ENCODE measurements around the gene SKP1.

The SKP1 gene

DNA sequence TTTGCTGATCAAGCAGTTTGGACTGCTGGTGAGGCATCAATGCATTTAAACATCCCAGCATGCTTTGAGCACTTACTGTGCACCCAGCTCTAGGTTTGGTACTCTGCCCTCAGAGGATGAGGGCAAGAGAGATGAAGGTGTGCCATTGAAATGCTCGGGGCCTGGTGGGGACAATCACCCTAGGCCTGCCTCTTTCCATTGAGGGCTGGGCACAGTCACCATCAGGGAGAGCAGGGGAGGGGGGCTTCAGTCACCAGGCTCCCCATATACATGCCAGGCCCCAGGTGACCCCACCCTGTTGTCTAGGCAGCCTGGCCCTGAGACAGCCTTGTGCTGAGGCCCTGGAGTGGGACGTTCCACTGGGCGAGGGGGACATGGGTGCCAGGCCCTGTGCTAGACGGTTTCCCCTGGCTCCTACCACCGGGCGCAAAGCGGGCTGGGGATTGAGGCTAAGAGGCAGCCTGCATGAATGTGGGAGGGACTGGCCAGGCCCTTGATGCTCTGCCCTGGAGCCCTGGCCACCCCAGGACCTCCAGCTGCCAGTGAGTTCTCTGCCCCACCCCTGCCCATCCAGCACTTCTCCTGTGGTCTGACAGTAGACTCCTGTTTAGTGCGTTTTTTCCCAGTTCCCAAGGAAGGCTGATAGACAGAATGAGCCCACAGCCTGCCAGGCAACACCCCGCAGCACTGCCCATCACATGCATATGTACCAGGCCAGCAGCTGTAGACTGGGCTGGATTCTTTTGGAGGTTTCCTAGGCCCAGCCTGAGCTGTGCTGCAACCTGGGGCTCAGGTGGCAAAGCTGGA, 43.4 kb downstream of the SKP1 start:
- no peak overlapping the region for H3K27ac ChIP-seq (ENCODE audit: extremely low read depth, low read depth, low read length)
- CTCF ChIA-PET, result interaction anchor here (0.6 to 1.1 kb wide), 3 partner anchors 32 to 175 kb away, joined by 3 to 7 read pairs (median 3); no protein-coding TSS in a partner anchor
- TF ChIP-seq PRDM10 (tag by site-specific recombination; IDR thresholded peaks at IDR 0.05), result peak; percentile 81
- TF ChIP-seq ZBTB17 (tag by site-specific recombination; IDR thresholded peaks at IDR 0.05), result no peak
- TF ChIP-seq ZNF10 (tag by site-specific recombination; IDR thresholded peaks at IDR 0.05), result no peak
- no peak for TF ChIP-seq ZNF311 (tag by site-specific recombination; IDR thresholded peaks at IDR 0.05; ENCODE audit: borderline replicate concordance)

DNA sequence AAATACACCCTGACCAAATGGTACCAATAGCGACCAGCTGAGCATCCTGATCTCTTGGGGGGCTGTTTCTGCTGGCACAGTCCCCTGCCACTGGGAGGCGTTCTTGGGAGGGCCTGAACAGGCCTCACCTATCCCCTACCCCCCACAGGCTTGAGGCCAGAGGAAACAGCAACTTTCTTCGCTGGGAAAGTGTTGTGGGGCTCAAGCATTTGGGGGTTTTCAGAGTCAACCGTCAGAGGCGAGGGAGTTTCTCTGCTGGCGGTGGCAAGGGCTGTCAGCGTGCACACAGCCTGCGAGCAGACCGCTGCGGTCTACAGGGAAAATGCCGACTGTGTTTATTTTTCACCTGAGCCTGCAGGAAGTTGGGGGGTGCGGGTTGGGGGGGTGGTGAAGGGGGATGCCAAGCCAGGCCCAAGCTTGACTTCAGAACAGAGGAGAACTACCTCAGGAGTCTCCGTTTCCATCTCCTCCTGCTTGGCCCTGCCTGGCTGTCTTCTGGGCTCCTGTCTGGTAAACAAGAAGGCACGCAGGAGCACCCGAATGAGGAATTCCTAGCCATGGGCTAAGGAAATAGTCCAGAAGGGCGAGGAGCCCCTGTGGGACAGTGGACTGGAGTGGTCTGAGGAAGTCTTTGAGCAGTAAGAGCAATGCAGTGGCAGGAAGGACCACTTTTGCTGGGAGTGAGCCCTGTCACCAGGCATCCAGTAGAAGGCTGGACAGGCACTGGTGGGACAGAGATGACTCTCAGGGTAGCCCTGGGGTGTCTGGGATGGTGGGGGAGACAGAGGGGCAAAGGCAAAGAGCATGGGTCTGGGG, 44.2 kb downstream of the SKP1 start:
- H3K4me3 ChIP-seq (ENCODE audit: low read depth, low read length), result no peak overlapping the region
- POLR2A ChIA-PET, result no interaction called here
- H3K4me1 ChIP-seq (ENCODE audit: control insufficient read depth, insufficient read depth, low read length), result no peaks in the 10 kb centered on the region
- H3K9me3 ChIP-seq (ENCODE audit: control insufficient read depth, insufficient read depth, low read depth, low read length), result no peaks in the 10 kb centered on the region
- peaks cover 0 to 87% of the 10 kb centered on the region in 2 experiments; a peak in 1 of 3 replicates for H3K36me3 ChIP-seq (ENCODE audit: control insufficient read depth in 2 of 2, insufficient read depth in 1 of 2, low read length in 2 of 2)
- H3K27ac ChIP-seq (ENCODE audit: extremely low read depth, low read depth, low read length), result no peak overlapping the region
- CTCF ChIA-PET, result interaction anchor here (0.6 to 1.1 kb wide), 4 partner anchors 12 to 93 kb away, joined by 3 to 7 read pairs (median 4); no protein-coding TSS in a partner anchor
- TF ChIP-seq ZNF549 (tag by site-specific recombination; IDR thresholded peaks at IDR 0.05) (no peak), GLIS1 (tag by site-specific recombination; IDR thresholded peaks at IDR 0.05) (peak; percentile 64)
- TF ChIP-seq, protein P1, sequence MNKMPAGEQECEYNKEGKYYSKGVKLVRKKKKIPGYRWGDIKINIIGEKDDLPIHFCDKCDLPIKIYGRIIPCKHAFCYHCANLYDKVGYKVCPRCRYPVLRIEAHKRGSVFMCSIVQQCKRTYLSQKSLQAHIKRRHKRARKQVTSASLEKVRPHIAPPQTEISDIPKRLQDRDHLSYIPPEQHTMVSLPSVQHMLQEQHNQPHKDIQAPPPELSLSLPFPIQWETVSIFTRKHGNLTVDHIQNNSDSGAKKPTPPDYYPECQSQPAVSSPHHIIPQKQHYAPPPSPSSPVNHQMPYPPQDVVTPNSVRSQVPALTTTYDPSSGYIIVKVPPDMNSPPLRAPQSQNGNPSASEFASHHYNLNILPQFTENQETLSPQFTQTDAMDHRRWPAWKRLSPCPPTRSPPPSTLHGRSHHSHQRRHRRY (tag by site-specific recombination; IDR thresholded peaks at IDR 0.05), result no peak

More for the DNA sequence above, 43.4 kb downstream of the SKP1 start:
- Histone ChIP-seq H3K36me3 (ENCODE audit: control insufficient read depth in 2 of 2, insufficient read depth in 1 of 2, low read length in 2 of 2) (peaks cover 0 to 89% of the 10 kb centered on the region in 2 experiments; a peak in 1 of 3 replicates), H3K4me3 (ENCODE audit: low read depth, low read length) (no peak overlapping the region), H3K9me3 (ENCODE audit: control insufficient read depth, insufficient read depth, low read depth, low read length) (no peaks in the 10 kb centered on the region), H3K4me1 (ENCODE audit: control insufficient read depth, insufficient read depth, low read length) (no peaks in the 10 kb centered on the region)
- POLR2A ChIA-PET, result no interaction called here

DNA sequence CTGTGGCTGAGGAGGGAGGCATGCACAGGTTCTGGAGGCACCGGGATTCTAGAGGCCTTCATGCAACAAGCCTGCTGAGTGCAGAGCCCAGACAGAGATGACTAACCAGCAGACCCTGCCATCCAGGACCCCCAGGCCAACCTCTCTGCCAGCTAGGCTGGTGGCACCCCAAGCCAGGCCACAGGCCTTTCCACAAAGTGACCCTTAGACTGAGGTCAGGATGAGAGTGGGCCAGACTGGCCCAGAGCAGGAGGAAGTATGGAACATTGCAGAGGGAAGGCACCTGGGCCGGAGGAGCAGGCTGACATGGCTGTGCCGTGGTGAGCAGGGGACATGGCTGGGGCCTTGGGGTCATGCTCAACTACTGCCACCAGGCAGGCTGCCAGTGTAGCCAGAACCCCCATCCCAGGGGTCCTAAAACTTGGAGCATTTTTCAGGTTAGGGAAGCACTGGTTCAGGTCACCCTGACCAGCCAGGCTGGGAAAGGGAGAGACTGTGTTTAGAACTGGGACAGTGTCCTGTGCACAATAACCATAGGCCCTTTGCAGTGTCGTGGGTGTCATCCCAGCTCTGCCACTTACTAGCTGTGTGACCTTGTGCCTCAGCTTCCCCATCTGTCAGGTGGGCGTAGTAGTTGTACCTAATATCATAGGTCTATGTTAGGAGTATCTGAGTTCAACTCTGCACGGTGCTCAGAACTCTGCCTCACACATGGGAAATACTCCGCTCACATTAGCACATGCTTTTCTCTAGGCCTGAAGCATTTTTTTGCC, 45.0 kb downstream of the SKP1 start:
- no peaks in the 10 kb centered on the region for H3K9me3 ChIP-seq (ENCODE audit: control insufficient read depth, insufficient read depth, low read depth, low read length)
- ChIA-PET POLR2A (no interaction called here), CTCF (interaction anchor here (0.6 to 1.1 kb wide), 5 partner anchors 12 to 92 kb away, joined by 3 to 7 read pairs (median 4); no protein-coding TSS in a partner anchor)
- no peak overlapping the region for H3K4me3 ChIP-seq (ENCODE audit: low read depth, low read length)
- H3K27ac ChIP-seq (ENCODE audit: extremely low read depth, low read depth, low read length), result no peak overlapping the region
- peaks cover 0 to 89% of the 10 kb centered on the region in 2 experiments; a peak in 1 of 3 replicates for H3K36me3 ChIP-seq (ENCODE audit: control insufficient read depth in 2 of 2, insufficient read depth in 1 of 2, low read length in 2 of 2)
- H3K4me1 ChIP-seq (ENCODE audit: control insufficient read depth, insufficient read depth, low read length), result no peaks in the 10 kb centered on the region
- TF ChIP-seq OVOL3 (tag by site-specific recombination; IDR thresholded peaks at IDR 0.05), result no peak
- TF ChIP-seq ZNF433 (tag by site-specific recombination; IDR thresholded peaks at IDR 0.05; ENCODE audit: low read depth), result no peak
- no peak for TF ChIP-seq ZNF416 (tag by site-specific recombination; IDR thresholded peaks at IDR 0.05)
- TF ChIP-seq WT1 (tag by site-specific recombination; IDR thresholded peaks at IDR 0.05), result no peak
- TF ChIP-seq, protein P2, sequence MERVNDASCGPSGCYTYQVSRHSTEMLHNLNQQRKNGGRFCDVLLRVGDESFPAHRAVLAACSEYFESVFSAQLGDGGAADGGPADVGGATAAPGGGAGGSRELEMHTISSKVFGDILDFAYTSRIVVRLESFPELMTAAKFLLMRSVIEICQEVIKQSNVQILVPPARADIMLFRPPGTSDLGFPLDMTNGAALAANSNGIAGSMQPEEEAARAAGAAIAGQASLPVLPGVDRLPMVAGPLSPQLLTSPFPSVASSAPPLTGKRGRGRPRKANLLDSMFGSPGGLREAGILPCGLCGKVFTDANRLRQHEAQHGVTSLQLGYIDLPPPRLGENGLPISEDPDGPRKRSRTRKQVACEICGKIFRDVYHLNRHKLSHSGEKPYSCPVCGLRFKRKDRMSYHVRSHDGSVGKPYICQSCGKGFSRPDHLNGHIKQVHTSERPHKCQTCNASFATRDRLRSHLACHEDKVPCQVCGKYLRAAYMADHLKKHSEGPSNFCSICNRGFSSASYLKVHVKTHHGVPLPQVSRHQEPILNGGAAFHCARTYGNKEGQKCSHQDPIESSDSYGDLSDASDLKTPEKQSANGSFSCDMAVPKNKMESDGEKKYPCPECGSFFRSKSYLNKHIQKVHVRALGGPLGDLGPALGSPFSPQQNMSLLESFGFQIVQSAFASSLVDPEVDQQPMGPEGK (tag by site-specific recombination; IDR thresholded peaks at IDR 0.05), result no peak
- no peak for TF ChIP-seq ZNF530 (tag by site-specific recombination; IDR thresholded peaks at IDR 0.05; ENCODE audit: low read depth)
- no peak for TF ChIP-seq MEIS1 (CRISPR knock-in tag; IDR thresholded peaks at IDR 0.05; ENCODE audit: borderline replicate concordance)
- TF ChIP-seq SETDB1 (IDR thresholded peaks at IDR 0.05; ENCODE audit: insufficient read length, low read length), result no peak
- no peak for TF ChIP-seq ZNF19 (tag by site-specific recombination; IDR thresholded peaks at IDR 0.05; ENCODE audit: low read depth)
- TF ChIP-seq ZNF169 (tag by site-specific recombination; IDR thresholded peaks at IDR 0.05), result no peak
- TF ChIP-seq ZNF202 (tag by site-specific recombination; IDR thresholded peaks at IDR 0.05; ENCODE audit: borderline replicate concordance), result no peak
- no peak for TF ChIP-seq ZNF623 (tag by site-specific recombination; IDR thresholded peaks at IDR 0.05)
- TF ChIP-seq, protein P1 (tag by site-specific recombination; IDR thresholded peaks at IDR 0.05), result no peak

Data from HEK293 (cell line).